Stimulated activated CD8-positive, alpha-beta memory T cell treated with anti-CD3 and anti-CD28 coated beads, Interleukin-4, amount 100 ng/mL, for 1 hour (primary cell): ENCODE measurements around the gene PKP4.

Experiments used
- DNase-seq, 2 donors: peaks; one replicate each; pipeline ENCODE4 v3.0.0-alpha.2; 2020; ENCODE audit warnings: low read depth in 2 of 2, low spot score in 1 of 2

The PKP4 gene

GRCh38 chr2:158539176-158540005, 82.6 kb downstream of the PKP4 start:
- no peak for DNase-seq

- no peak for DNase-seq
Observed at GRCh38 chr2:158542577-158542976, 85.8 kb downstream of the PKP4 start.

GRCh38 chr2:158543957-158544356, 87.2 kb downstream of the PKP4 start:
- no peak for DNase-seq

- no peak for DNase-seq
Observed at GRCh38 chr2:158544998-158545397, 88.2 kb downstream of the PKP4 start.

GRCh38 chr2:158546412-158547144, 89.8 kb downstream of the PKP4 start:
- no peak for DNase-seq

- no peak for DNase-seq
Observed at GRCh38 chr2:158553257-158553656, 96.5 kb downstream of the PKP4 start.

- DNase-seq: no peak
Observed at GRCh38 chr2:158554996-158555395, 98.2 kb downstream of the PKP4 start.

- DNase-seq: no peak
Observed at GRCh38 chr2:158556124-158556523, 99.4 kb downstream of the PKP4 start.

- DNase-seq: no peak
Observed at GRCh38 chr2:158557752-158558151, 101.0 kb downstream of the PKP4 start.

GRCh38 chr2:158559252-158559651, 102.5 kb downstream of the PKP4 start:
- DNase-seq: no peak

- no peak for DNase-seq
Observed at GRCh38 chr2:158560259-158560658, 103.5 kb downstream of the PKP4 start.

GRCh38 chr2:158561054-158561453, 104.3 kb downstream of the PKP4 start:
- no peak for DNase-seq

GRCh38 chr2:158567208-158567607, 110.5 kb downstream of the PKP4 start:
- no peak for DNase-seq

GRCh38 chr2:158569284-158569683, 112.5 kb downstream of the PKP4 start:
- no peak for DNase-seq

GRCh38 chr2:158570869-158571268, 114.1 kb downstream of the PKP4 start:
- no peak for DNase-seq

GRCh38 chr2:158573739-158574138, 117.0 kb downstream of the PKP4 start:
- no peak for DNase-seq

- no peak for DNase-seq
Observed at GRCh38 chr2:158575051-158575635, 118.4 kb downstream of the PKP4 start.

- no peak for DNase-seq
Observed at GRCh38 chr2:158577141-158577540, 120.4 kb downstream of the PKP4 start.

- DNase-seq: no peak
Observed at GRCh38 chr2:158578703-158579330, 122.1 kb downstream of the PKP4 start.

GRCh38 chr2:158579928-158580327, 123.2 kb downstream of the PKP4 start:
- DNase-seq: no peak

GRCh38 chr2:158580760-158581159, 124.0 kb downstream of the PKP4 start:
- DNase-seq: no peak

- no peak for DNase-seq
Observed at GRCh38 chr2:158582670-158583069, 125.9 kb downstream of the PKP4 start.
